ENCODE results near the gene PCSK1. TPM values are rescaled to one million over a fixed set of nuclear protein-coding genes. Genes with fewer than 3 reads are reported as not detected.
A peak's percentile ranks its signal among the peaks of the same experiment; 100 is the strongest.

The PCSK1 gene
- total RNA-seq, 2 donors from 2014 or later, result not detected

DNA sequence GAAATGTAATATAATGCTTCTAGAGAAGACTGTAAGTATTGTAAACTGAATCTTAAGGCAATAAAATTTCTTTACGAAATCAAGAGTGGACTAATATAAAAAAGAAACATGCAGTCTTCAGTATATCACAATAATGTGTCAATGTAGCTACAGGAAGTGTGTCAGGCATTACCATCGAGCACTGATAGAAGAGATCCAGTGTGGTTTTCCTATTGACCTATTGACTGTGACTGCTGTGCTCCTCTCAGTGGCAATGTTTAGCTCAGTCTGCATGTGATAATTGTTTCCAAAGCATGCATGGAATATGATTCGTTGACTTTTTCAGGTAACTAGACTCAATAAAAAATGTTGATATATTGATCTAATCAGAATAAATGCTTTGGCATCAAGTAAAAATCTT, 20.3 kb upstream of the PCSK1 start:
- Mint-ChIP-seq H3K27me3 (peaks cover 12% of the 10 kb centered on the region), H3K4me3 (no peak overlapping the region), H3K4me1 (no peaks in the 10 kb centered on the region), H3K36me3 (ENCODE audit: low read depth) (no peaks in the 10 kb centered on the region), H3K27ac (no peak overlapping the region)
- DNase-seq, result no peak
- H3K9me3 ChIP-seq (ENCODE audit: control insufficient read depth, low read length, poor library complexity, severe bottlenecking), result no peaks in the 10 kb centered on the region
- no peak for ATAC-seq

DNA sequence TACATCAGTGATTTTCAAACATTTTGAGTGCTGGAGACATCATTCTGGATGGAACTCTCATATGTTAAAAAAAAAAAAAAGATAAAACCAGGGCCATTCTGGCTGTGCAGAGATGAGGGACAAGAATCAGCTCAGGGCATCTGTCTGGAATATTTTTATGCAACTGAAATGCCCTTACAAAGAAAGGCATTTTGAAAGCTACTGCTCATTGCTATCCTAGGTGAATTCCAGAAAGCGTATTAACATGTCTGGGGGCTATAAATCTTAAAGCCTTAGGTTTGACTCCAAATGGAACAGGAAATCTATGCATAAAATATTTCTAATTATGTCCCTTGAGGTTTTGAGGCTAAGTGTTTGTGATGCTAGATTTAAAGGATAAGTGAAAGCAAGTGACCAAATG, 14.9 kb upstream of the PCSK1 start:
- ATAC-seq (no peak), DNase-seq (no peak)
- Mint-ChIP-seq H3K36me3 (ENCODE audit: low read depth) (no peaks in the 10 kb centered on the region), H3K27me3 (peaks cover 44% of the 10 kb centered on the region), H3K4me3 (no peak overlapping the region), H3K4me1 (no peaks in the 10 kb centered on the region), H3K27ac (no peak overlapping the region)
- no peaks in the 10 kb centered on the region for H3K9me3 ChIP-seq (ENCODE audit: control insufficient read depth, low read length, poor library complexity, severe bottlenecking)

DNA sequence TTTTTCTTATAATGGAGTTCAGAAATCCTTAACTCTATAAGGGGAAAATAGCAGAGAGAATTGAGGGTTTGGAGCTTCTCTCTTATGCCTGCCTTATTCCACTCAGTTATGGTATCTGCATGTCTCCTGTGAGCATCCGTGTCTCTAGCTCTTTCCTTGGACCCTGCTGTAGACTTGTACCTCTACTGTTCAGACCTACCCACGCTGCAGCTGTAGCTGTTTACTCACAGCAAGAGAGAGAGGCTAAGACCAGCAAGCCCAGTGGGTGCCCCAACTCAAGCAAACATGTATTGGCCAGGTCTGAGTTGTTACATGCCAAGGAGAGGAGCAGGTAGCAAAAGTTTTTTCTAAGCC, 7.1 kb upstream of the PCSK1 start:
- Mint-ChIP-seq H3K4me1 (peaks cover 2% of the 10 kb centered on the region), H3K27me3 (peaks cover 43% of the 10 kb centered on the region), H3K27ac (no peak overlapping the region), H3K4me3 (no peak overlapping the region), H3K36me3 (ENCODE audit: low read depth) (no peaks in the 10 kb centered on the region)
- H3K9me3 ChIP-seq (ENCODE audit: control insufficient read depth, low read length, poor library complexity, severe bottlenecking), result no peaks in the 10 kb centered on the region
- ATAC-seq (no peak), DNase-seq (no peak)

DNA sequence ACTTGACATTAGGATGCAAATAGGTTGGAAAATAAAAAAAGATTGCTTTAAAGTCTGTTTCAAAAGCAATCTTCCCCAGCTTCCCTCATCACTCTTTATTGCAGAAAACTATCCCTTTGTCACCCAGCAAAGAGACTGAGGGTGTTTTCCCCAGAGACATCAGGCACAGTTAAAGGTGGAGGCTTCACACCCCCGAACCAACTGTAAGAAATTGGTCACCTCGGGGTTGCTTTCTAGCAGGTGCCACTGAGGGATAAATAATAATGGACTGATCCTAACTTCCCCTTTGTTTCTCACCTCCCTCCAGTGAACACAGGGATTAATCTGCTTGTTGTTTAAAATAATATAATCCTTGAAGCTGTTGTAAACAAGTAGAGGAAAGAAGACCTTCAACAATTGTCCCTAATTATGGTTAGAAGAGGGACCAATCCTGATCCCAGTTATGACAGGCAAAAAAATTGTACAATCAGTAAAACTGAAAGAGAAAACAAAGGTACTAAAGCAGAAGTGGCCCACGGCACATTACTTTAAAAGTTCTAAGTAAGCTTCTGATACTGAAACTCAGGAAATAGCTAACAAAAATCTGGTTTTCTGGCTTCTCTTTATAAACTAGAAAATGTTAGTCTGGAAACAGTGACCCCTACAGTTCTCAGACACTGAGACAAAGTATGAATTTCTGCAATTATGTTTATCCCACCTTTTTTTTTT, 6.6 kb upstream of the PCSK1 start:
- Mint-ChIP-seq H3K36me3 (ENCODE audit: low read depth) (no peaks in the 10 kb centered on the region), H3K27me3 (peaks cover 44% of the 10 kb centered on the region), H3K4me3 (no peak overlapping the region), H3K4me1 (peaks cover 2% of the 10 kb centered on the region), H3K27ac (no peak overlapping the region)
- H3K9me3 ChIP-seq (ENCODE audit: control insufficient read depth, low read length, poor library complexity, severe bottlenecking), result no peaks in the 10 kb centered on the region
- DNase-seq (no peak), ATAC-seq (no peak)

DNA sequence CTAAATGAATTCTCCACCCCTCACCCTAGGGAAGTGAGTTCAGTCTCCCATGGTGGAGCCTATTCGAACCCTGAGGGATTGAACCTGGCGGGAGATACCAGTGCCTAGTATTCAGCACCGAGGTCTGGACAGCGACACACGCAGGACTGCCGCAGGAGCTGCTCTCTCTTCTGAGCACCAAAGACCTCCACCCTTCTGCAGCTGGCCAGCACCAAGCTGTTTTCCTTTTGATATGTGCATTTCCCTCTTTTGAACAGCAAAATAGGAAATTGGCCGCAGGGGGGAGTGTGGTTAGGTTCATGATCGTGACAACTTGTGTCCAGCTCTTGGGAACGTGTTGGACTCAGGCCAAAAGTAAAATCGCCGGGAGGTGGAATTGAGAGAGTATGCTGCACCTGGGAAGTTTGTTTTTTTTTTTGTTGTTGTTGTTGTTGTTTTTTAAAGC, 1.2 kb upstream of the PCSK1 start:
- no peak overlapping the region for H3K4me3 Mint-ChIP-seq
- no peaks in the 10 kb centered on the region for H3K9me3 ChIP-seq (ENCODE audit: control insufficient read depth, low read length, poor library complexity, severe bottlenecking)
- no peaks in the 10 kb centered on the region for H3K36me3 Mint-ChIP-seq (ENCODE audit: low read depth)
- no peak overlapping the region for H3K27ac Mint-ChIP-seq
- peak; percentile 72 for ATAC-seq
- DNase-seq, result peak in 1 of 3 donors; percentile 37
- peaks cover 7% of the 10 kb centered on the region for H3K4me1 Mint-ChIP-seq
- H3K27me3 Mint-ChIP-seq, result peaks cover 61% of the 10 kb centered on the region

DNA sequence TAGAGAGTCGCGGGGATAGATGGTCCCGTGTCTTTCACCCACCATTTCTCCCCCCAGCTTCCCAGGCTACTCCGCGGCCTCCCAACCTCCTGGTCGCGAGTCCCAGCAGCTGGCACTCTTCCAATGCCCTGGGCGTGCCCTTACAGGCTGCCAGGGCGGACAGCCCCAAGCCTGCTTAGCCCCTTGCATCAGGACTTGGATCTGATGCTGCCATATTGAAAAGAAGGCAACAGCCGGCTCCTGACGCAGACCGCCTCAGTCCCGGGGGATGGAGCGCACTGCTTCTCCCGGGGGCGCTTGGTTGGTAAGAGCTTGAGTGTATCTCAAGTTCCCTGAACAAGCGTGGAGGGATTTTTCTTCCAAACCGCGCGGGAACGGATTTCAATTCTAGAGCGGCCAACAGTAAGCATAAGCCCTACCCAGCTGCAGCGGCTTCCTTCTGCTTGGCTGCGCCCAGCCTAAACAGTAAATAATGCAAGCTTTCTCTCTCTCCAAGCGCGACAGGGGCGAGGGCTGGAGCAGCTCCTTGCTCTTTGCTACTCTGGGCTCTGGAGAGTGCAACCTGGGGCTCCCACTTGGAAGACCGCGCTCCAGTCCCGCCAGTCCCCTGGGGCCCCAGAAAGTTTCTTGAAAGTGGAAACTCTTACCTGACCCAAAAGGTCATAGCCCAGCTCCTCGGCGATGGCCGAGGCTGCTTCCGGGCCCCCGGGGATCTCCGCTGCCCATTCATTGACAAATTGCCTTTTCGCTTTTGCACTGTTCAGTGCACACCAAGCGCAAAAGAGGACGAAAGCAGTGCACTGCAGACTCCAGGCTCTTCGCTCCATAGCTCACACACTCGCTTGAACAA, 607 bp downstream of the PCSK1 start:
- H3K9me3 ChIP-seq (ENCODE audit: control insufficient read depth, low read length, poor library complexity, severe bottlenecking), result no peaks in the 10 kb centered on the region
- Mint-ChIP-seq H3K27ac (no peak overlapping the region), H3K36me3 (ENCODE audit: low read depth) (no peaks in the 10 kb centered on the region), H3K4me1 (peaks cover 7% of the 10 kb centered on the region), H3K27me3 (peaks cover 56% of the 10 kb centered on the region), H3K4me3 (no peak overlapping the region)
- ATAC-seq (no peak), DNase-seq (no peak)

DNA sequence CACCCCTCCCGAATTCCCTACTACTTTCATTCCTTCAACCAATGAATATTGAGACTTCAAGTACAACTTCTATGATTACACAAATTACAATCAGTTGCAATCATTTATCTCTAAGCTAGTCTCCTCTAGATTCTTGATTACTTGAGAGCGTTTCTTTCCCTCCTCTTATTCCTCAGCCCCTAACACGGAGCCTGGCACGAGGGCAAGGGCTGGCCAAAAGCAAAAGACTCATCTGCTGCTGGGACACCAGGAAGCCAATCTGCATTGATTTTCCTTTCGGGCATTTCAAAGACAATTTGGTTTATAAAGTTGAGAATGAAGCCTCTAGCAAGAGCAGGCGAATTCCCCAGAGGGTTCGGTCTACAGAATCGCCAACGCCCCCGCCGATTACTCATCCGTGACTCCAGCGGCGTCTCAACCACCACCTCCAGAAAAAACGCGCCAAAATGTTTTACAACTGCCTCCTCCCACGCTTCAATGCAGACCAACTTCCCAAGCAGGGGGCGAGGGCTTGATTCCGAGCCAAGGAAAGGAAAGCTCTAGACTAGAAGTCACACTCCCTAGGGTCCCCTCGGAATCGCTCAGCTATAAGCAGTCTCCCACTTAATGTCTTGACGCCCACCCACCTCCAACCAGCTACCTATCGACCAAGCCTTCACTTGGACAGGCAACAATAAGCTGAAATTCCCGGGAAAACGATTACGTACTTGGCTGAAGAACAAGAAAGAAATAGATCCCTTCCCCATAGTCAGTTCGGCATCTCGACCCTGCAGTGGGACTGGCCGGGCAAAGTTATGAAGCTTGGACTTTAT, 1.5 kb downstream of the PCSK1 start:
- H3K4me1 Mint-ChIP-seq, result peaks cover 7% of the 10 kb centered on the region
- H3K27ac Mint-ChIP-seq, result no peak overlapping the region
- peaks cover 56% of the 10 kb centered on the region for H3K27me3 Mint-ChIP-seq
- H3K36me3 Mint-ChIP-seq (ENCODE audit: low read depth), result no peaks in the 10 kb centered on the region
- DNase-seq (no peak), ATAC-seq (no peak)
- no peak overlapping the region for H3K4me3 Mint-ChIP-seq
- no peaks in the 10 kb centered on the region for H3K9me3 ChIP-seq (ENCODE audit: control insufficient read depth, low read length, poor library complexity, severe bottlenecking)

DNA sequence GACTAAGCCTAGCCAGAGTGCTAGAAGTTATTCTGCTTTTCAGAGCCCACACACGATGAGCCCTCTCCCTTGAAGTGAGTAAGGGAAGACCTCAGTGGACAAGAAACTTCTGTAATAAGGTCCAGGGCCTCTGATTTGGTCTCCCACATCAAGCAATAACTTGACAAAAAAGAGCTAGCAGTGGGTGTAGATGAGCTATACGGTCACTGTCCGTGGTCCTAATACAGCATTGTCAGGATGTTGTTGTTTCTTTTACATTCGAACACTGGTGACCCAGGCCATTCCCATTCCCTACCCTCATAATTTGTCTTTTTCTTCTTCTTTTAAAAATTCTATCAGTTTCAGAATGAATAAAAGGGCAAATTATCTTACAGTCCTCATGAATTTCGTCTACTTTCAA, 5.2 kb downstream of the PCSK1 start:
- H3K27me3 Mint-ChIP-seq, result peaks cover 54% of the 10 kb centered on the region

DNA sequence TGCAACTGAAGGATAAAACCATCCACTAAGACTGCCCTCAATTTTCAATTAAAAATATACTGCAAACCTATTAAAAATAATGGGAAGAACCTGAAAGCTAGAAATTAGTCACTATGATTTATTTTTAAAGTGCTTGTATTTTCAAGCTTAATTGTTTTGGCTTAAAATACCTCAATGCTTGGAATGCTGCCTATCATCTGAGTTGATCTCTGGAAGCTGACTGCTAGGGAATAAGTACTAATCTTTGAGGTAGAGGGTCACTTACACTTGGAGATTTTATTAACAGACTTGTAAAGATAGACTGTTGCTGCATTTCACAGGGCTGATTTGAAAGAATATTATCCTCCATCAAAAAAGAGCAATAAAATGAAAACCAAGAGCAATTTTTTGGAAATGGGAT, 6.2 kb downstream of the PCSK1 start:
- ATAC-seq (no peak), DNase-seq (no peak)
- Mint-ChIP-seq H3K4me1 (peaks cover 2% of the 10 kb centered on the region), H3K4me3 (no peak overlapping the region), H3K27me3 (peaks cover 44% of the 10 kb centered on the region), H3K36me3 (ENCODE audit: low read depth) (peaks cover 3% of the 10 kb centered on the region), H3K27ac (no peak overlapping the region)
- no peaks in the 10 kb centered on the region for H3K9me3 ChIP-seq (ENCODE audit: control insufficient read depth, low read length, poor library complexity, severe bottlenecking)

More for the DNA sequence above, 5.2 kb downstream of the PCSK1 start:
- no peak for DNase-seq
- Mint-ChIP-seq H3K4me1 (peaks cover 2% of the 10 kb centered on the region), H3K27ac (no peak overlapping the region), H3K36me3 (ENCODE audit: low read depth) (peaks cover 3% of the 10 kb centered on the region), H3K4me3 (no peak overlapping the region)
- H3K9me3 ChIP-seq (ENCODE audit: control insufficient read depth, low read length, poor library complexity, severe bottlenecking), result no peaks in the 10 kb centered on the region
- ATAC-seq, result no peak

DNA sequence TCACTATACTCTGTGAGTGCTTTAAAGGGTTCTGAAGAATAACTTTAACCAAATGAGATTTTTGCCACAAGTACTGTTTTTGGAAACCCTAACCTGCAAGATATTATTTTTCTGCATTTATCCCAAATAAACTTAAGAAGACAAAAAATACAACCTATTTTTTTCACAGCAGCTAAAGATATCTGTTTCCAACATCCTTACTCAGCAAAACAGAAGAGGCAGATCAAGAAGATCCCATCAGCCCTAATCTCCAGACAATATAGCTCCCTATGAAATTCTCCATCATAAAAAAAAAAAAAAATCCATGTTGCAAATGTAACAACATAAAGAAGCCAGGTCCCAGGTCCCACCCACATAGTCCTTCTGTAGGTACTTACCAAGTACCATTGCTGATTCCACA, 7.6 kb downstream of the PCSK1 start:
- Mint-ChIP-seq H3K27me3 (peaks cover 42% of the 10 kb centered on the region), H3K4me3 (no peak overlapping the region), H3K36me3 (ENCODE audit: low read depth) (peaks cover 8% of the 10 kb centered on the region), H3K27ac (no peak overlapping the region), H3K4me1 (no peaks in the 10 kb centered on the region)
- no peak for DNase-seq
- ATAC-seq, result no peak
- no peaks in the 10 kb centered on the region for H3K9me3 ChIP-seq (ENCODE audit: control insufficient read depth, low read length, poor library complexity, severe bottlenecking)

DNA sequence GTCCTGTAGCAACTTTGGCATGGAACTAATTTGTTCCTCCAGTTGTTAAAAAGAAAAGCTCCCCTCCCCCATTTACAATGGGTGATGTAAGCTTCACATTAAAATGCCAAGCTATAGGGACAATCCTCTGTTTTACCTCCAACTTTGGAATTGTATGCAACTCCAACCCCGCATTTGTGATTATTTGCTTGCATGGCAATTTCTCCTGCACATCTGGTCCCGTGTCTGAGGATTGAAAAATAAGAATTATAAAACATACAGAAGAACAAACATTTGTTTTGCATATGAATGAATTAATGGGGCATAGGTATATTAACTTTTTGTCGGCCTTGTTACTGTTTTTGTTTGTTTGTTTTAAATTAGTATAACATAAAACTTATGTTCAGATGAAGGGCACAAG, 17.2 kb downstream of the PCSK1 start:
- Mint-ChIP-seq H3K27me3 (peaks cover 21% of the 10 kb centered on the region), H3K4me3 (no peak overlapping the region)
- no peak for ATAC-seq

DNA sequence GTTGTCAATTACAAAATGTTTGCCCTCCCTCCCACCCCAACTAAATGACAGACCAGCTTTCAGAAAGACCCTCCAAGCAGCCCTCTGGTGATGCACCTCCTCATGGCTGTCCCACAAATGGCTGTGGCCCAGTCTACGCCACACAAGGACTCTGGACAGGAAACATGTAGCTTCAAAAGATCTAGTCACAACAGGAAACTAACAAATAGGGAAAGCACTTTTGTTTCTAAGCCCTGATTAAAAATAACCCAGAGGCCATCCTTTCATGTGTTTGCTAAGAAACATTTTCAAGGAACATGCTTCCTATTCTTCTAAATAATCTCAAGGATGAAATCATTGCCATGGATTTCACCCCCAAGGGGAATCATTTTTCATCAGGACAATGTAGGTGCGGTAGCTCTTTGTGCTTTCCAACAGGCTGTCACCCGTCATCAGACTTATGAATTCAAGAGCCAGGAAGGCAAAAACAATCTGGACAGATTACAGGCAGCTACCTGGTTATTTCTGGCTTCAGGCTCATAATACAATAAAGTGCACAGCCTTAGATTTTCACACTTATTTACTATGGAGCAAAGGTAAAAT, 20.1 kb downstream of the PCSK1 start:
- ATAC-seq, result no peak
- peaks cover 27% of the 10 kb centered on the region for H3K27me3 Mint-ChIP-seq
- no peaks in the 10 kb centered on the region for H3K36me3 Mint-ChIP-seq (ENCODE audit: low read depth)
- H3K27ac Mint-ChIP-seq, result no peak overlapping the region
- no peaks in the 10 kb centered on the region for H3K4me1 Mint-ChIP-seq
- DNase-seq, result no peak
- H3K4me3 Mint-ChIP-seq, result no peak overlapping the region
- H3K9me3 ChIP-seq (ENCODE audit: control insufficient read depth, low read length, poor library complexity, severe bottlenecking), result no peaks in the 10 kb centered on the region

More for the DNA sequence above, 17.2 kb downstream of the PCSK1 start:
- Mint-ChIP-seq H3K4me1 (no peaks in the 10 kb centered on the region), H3K36me3 (ENCODE audit: low read depth) (peaks cover 2% of the 10 kb centered on the region), H3K27ac (no peak overlapping the region)
- DNase-seq, result no peak
- H3K9me3 ChIP-seq (ENCODE audit: control insufficient read depth, low read length, poor library complexity, severe bottlenecking), result no peaks in the 10 kb centered on the region

DNA sequence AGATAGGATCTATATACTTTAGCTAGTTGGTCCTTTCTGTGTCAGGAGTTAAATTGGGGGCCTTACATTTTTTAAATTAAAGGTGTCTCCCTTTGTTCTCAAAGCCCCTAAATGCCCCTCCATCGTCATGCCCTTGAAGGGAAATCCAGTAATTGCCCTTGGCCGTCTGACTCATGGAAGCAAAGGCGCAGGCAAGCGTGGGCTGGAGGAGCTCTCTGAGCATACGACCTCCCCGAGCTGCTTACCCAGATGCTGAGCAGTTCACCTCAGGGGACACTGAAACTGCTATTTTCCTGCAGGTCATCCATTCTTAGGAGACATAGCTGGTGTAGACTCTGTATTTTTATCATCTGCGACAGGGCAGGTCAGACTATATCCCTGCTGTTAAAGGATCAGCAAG, 23.0 kb downstream of the PCSK1 start:
- Mint-ChIP-seq H3K4me1 (no peaks in the 10 kb centered on the region), H3K27me3 (peaks cover 35% of the 10 kb centered on the region), H3K36me3 (ENCODE audit: low read depth) (no peaks in the 10 kb centered on the region)

More for the DNA sequence above, 23.0 kb downstream of the PCSK1 start:
- no peaks in the 10 kb centered on the region for H3K9me3 ChIP-seq (ENCODE audit: control insufficient read depth, low read length, poor library complexity, severe bottlenecking)
- Mint-ChIP-seq H3K4me3 (no peak overlapping the region), H3K27ac (no peak overlapping the region)
- DNase-seq (no peak), ATAC-seq (no peak)

All from T-helper 17 cell (primary cell).